HG03558 (cell line): ENCODE data around the gene AZI2.

Source experiments
- ATAC-seq: cut with Tn5 transposase; IDR thresholded peaks from one replicate; pipeline ENCODE4 v1.9.1; 2021; ENCODE audit warnings: moderate number of reproducible peaks; ENCODE audit not compliant: unreplicated experiment; ENCODE audit errors: extremely low read depth

Gene AZI2

DNA sequence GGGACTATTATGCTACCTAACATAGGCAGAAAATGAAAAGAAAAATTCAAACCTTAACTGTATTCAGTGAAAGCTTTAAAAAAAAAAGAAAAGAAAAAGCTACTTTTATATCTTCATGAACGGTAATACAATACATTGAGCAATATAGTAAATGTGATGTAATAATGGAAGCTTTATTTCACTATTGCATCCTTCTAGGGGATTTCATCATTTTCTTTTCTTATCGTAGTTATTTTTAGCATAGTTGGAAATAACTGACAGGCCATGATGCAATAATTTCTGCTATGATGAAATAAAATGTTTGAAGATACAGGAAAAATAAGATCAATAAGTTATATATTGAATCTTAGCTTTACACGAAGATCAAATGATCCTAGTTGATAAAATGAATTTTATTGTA lies 40.4 kb downstream of the AZI2 start:
- ATAC-seq = no peak

DNA sequence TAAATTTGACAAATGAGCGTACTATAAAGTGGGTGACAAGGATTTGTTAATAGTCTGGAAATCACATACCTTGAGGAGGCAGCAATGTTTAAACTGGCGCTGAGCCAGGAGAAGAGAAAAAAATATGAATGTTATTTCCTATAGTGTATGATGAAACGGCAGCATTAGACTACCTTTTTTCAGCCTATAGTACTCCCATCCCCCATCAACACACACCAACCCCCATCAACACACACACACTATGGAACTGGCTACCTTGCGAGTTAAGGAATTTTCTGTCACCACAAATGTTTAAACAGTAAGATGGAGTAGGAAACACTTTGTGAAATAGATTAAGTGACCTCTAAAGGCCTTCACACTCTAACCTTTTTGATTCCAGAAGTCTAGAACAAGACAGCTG lies 46.9 kb downstream of the AZI2 start:
- no peak for ATAC-seq

DNA sequence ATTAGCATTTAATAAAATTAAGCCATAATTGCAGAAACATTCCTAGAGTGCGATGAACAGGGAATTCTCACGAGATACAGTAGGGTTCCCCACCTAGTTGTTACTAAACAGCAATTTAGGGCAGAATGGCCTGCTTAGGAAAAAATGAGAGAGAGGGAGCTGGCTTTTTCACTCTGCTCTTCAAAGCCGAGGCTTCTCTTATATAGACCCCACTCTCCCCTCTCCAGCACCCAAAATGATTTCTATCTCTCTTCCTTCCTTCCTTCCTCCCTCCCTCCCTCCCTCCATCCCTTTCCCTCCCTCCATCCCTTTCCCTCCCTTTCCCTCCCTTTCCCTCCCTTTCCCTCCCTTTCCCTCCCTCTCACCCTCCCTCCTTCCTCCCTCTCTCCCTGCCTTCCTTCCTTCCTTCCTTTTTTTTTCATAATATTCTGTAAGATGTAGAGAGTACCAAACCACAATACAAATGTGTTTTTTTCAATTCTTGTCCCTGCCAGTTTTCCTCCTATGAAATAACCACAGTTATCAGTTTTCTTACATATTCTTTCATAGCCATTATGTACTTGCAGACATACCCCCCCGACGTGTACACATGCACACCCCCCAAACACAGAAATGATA lies 48.2 kb downstream of the AZI2 start:
- ATAC-seq = no peak

DNA sequence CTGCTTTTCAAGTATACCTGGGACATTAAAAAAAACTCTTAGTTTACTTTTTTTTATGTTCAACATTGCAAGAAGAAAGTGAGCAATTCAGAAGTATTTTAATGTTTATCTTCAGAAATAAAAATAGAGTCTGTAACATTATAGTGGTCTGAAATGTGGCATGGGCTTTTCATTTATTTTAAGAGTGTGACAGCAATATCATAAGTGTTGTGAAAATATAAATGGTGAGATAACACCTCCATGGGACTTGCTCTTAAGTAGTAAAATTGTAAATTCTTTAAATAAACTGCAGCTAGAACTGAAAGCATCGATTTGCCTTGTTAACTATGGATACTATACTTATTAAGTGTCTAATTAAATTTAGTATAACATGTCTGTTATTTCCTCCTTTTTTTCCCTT lies 48.9 kb downstream of the AZI2 start:
- ATAC-seq = no peak

DNA sequence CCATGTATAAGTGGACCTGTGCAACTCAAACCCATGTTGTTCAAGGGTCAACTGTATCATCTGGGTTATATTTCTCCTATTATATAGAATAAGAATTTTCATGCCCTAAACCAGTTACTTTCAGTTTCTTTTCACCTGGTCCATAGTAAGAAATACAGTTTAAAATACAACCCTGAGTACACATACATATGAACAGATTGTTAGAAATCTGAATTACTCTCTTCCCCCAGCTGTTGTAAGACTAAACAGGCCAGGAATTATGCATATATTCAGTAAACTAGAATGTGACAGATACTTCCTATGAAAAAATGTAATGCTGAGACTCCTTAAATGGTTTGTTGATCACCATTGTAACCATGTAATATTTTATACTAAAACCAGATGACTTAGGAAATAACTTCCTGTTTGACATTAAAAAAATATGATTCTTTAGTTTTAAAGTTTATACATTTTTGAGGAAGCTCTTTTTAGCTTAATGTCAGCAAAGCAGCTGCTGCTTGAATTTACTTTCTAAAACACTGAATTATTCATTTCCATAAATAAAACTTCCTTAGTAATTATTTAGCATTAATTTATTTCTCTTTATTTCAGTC lies 52.6 kb downstream of the AZI2 start:
- no peak for ATAC-seq

DNA sequence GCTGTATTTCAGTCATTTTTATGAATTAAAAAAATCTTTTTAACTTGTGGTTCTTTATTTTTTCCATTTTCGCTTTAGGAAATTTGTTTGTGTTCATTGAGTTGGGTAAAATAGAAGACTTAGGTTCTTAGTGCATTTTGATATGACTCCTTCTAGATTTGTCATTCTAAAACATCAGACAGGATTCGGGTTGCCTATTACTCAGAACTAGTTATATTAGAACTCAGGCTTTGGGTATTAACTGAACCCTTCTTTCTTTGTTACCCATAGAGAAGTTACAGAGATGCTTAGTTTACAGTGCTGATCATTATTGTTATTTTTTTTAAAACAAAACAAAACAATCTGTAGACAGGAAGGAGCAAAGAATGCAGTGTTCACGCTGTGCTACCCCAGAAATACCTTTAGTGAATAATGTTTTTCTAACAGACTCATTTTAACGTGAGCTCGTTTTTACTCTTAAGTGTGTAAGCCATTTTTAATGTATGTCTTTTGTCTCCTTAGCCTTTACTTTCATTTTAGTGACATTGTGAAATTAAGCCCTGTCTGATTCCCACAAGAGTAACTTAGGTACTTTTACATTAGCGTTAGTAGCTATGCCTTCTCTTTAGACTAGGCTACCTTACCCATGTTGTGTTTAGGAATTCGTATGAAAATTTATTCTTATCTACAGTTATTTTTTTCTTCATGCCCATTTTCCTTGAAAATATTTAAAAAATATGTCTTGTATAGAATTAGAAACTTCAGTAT lies 53.8 kb downstream of the AZI2 start:
- ATAC-seq = no peak

DNA sequence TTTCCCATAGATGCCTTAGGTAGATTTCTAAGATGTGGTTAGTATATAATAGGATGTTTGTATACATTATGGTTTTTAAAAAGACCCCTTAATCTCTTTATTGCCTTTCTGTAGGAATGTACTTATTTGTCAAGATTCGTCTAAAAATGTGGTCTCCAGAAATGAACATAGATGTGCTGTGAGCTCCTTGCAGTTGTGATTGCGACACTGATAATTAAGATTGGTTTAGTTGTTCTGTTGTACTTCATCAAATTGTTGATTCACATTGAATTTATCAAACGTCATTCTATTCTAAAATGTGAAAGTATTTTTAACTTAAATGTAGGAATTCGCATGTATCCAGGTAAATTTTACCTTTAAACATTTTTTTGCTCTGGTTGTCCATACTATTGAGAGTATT lies 56.0 kb downstream of the AZI2 start:
- ATAC-seq = no peak

DNA sequence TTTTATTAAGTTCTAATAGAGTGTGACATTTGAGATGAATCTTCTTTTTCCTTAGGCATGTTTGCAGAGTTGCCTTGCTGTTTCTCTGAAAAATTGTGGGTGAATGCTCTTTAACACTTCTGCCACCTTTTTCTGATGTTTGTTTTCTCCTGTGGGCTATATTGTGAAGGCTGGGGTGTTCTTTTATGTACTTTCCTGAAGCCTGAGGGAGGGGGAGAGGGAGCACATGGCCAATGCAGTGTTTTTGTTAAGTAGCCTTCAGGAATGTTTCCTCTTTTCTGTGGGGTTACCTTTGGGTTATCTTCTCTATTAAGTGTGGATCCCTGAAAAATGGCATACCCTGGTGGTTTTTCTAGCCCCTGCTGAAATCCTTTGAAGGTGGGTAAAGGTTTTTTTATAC lies 57.0 kb downstream of the AZI2 start:
- ATAC-seq = no peak

DNA sequence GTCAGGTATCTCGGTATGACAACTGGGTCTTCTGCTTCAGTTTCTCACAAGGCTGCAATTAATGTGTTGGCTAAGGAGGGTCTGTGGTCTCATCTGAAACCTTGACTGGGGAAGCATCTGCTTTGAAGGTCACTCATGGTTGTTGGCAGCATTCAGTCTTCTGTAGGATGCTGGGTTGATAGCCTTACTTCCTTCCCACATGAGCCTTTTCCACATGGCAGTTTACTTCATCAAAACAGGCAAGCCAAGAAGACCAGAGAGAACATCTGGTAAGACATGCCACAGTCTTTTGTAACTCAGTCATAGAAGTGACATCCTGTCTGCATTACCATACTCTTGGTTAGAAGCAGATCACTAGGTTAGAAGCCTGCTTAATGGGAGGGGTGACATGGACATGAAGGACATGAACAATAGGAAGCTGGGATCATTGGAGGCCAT lies 57.7 kb downstream of the AZI2 start:
- ATAC-seq = no peak

DNA sequence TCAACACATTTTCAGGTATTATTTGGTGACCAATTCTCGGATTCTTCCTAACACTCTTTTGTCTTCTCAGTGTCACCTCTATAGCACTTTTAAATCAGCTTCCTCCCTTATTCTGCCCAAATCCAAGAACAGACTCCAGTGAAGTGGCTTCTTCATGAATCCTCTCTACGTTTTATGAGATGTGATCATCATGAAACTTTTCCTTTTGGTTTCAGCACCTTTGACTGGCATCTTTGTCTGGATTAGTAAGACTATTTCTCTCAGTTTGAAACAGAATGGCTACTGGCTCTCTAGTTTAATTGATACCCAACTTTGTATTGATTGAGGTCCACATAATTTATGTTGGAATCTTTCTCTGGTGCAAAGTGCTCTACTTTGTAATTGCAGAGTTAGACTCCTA lies 61.6 kb downstream of the AZI2 start:
- ATAC-seq = no peak

DNA sequence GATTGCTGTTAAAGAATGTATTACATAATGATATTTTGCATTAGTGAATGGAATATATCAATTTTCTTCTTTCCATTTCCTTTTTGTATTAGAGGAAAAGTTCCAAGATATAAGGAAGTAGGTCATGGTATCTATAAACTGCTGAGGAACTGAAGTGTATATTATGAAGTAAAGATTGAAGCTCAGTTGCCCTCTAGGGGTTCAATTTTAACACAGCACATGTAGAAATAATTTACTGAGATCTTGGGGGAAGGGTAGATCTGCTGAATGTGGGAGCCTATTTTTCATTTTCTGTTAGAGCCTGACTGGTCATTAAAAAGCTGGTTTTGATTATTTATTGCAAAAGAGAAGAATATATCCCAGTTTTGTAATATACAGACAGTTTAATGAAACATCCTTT lies 62.0 kb downstream of the AZI2 start:
- ATAC-seq = peak; percentile 48

DNA sequence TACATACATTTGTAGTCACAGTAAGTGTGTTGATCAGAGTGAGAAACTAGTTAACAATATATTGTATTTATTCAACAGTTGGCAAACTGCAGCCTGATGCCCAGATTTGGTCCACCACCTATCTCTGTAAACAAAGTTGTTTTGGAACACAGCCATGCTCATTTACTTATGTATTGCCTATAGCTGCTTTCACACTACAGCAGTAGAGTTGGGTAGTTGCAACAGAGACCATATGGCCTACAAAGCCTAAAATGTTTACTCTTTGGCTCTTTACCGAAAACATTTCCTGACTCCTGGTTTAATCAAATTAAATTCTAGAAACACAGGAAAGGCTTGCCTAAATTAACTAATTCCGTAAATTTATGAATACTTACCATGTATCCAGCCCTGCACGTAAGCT lies 67.8 kb downstream of the AZI2 start:
- ATAC-seq = no peak

DNA sequence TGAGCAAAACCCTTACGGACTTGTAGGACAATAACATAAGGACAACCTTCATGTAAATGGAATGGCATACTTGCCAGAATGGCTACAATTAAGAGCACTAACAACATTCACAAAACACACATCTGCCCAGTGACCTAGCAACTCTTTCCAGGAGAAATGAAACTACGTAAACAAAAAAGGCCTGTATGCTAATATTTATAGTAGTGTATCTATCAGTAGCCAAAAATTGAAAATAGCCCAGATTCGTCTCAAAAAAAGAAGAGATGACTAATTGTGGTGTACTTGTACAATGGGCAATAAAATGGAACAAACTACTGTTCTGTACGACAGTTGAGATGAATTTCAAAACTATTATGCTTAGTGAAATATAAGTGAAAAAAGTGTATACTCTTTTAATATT lies 68.9 kb downstream of the AZI2 start:
- no peak for ATAC-seq

DNA sequence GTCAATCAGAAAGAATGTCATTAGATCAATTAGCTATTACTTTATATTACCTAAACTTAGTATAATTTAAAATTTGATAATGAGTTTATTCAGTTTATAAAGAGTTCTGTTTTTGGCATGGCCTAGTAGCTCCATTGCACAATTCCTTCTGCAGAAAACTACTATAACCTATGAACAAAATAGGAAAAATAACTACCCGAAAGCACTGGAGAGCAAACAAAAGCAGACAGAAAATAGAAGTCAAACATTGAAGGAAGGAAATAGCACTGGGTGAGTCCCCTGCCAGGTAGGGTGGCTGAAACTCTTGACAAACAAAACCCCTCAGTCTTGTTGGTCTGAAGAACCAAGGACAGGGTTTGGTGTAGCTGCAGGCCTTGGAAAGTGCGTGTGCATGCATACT lies 69.7 kb downstream of the AZI2 start:
- no peak for ATAC-seq

DNA sequence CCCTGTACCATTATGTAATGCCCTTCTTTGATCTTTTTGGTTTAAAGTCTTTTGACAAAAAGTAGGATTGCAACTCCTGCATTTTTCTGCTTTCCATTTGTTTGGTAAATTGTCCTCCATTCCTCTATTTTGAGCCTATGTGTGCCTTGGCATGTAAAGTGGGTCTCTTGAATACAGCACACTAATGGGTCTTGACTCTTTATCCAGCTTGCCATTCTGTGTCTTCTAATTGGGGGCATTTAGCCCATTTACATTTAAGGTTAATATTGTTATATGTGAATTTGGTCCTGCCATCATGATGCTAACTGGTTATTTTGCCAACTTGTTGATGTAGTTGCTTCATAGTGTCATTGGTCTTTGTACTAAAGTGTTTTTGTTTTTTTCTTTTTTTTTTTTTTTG lies 74.8 kb downstream of the AZI2 start:
- no peak for ATAC-seq
